ENCODE results near the gene ATP5PF.

Gene ATP5PF

DNA sequence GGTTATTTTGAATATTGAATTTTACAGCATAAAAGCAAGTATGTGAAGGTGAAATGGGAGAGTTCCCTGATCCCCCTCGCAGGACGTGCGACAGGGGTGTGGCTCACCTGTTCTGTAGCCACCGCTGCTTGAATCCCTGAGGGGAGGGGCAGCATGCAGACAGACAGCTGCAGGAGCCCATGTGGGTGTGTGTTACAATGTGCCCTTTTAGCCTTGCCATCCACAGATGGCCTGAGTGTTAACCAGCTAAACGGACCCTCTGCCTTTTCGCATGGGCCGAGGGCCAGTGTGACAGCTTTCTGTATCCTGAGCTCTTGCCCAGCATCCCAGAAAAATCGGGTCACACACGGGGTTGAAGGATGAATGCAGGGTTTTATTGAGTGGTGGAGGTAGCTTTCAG is 52.3 kb downstream of the ATP5PF start:
- Histone ChIP-seq H3K27me3 (ENCODE audit: control insufficient read depth, insufficient read depth, low read length) (no peaks in the 10 kb centered on the region), H3K4me3 (ENCODE audit: low read depth, low read length) (peak overlapping the region; percentile 46), H3K9me3 (ENCODE audit: control insufficient read depth, insufficient read depth, low read length) (no peaks in the 10 kb centered on the region), H3K9ac (ENCODE audit: low read depth, low read length) (no peak overlapping the region), H3K36me3 (ENCODE audit: control insufficient read depth, insufficient read depth, low read length) (no peaks in the 10 kb centered on the region), H3K4me1 (ENCODE audit: control insufficient read depth, insufficient read depth, low read length) (no peaks in the 10 kb centered on the region)

- Histone ChIP-seq H3K4me3 (ENCODE audit: low read depth, low read length) (no peak overlapping the region), H3K4me1 (ENCODE audit: control insufficient read depth, insufficient read depth, low read length) (no peaks in the 10 kb centered on the region), H3K9me3 (ENCODE audit: control insufficient read depth, insufficient read depth, low read length) (no peaks in the 10 kb centered on the region), H3K36me3 (ENCODE audit: control insufficient read depth, insufficient read depth, low read length) (no peaks in the 10 kb centered on the region), H3K27me3 (ENCODE audit: control insufficient read depth, insufficient read depth, low read length) (no peaks in the 10 kb centered on the region), H3K9ac (ENCODE audit: low read depth, low read length) (no peak overlapping the region)
Observed at GRCh38 chr21:25676451-25676850, 58.3 kb downstream of the ATP5PF start.

Measured in iPS-15b (cell line).